Measurements from ENCODE around the gene ZSWIM8. TPM values are rescaled to one million over a fixed set of nuclear protein-coding genes. Genes with fewer than 3 reads are reported as not detected.
A peak's percentile ranks its signal among the peaks of the same experiment; 100 is the strongest.

The ZSWIM8 gene
- total RNA-seq, 1 donor from 2014 or later, result 165 TPM

DNA sequence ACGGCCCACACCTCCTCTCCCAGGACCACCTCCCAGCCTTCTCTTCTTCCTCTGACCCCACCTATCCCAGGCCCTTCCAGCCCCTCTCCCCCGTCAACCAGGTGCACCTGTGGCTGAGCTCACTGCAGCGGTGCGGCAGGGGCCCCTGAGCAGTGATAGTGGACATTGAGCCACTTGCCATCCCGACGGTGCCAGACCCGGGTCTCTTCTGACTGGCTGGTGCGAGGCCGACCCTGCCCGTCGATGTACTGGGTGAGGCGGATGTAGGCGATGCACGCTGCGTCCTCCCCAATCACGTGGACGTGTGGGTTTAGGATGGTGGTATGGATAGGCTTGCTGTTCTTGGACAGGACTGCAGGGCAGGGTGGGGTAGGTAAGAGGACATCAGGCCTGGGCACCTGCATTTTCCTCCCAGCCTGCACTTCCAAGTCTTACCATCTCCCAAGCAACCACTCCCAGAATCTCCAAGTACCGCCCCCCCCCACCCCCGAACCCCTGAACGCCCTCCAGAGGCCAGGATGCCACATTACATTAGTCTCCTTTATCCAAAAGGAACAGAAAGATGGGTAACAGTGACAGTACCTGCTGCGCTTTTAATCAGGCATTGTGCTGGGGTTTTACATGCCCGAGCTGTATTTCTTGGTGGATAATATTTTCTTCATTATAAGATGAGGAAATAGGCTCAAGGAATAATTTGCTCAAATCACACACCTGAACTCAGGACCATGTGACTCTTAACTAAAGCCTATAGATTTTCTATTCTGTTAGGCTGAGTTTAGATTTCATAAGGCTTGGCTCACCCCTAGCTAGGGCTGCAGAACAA lies 29.7 kb downstream of the ZSWIM8 start:
- Mint-ChIP-seq H3K9me3 (ENCODE audit: unreplicated experiment) (peaks cover 10% of the 10 kb centered on the region), H3K36me3 (ENCODE audit: unreplicated experiment) (no peaks in the 10 kb centered on the region), H3K27me3 (ENCODE audit: unreplicated experiment) (peaks cover 6% of the 10 kb centered on the region), H3K27ac (ENCODE audit: unreplicated experiment) (no peak overlapping the region), H3K4me3 (ENCODE audit: unreplicated experiment) (peak overlapping the region; percentile 30), H3K4me1 (ENCODE audit: low read depth, unreplicated experiment) (peaks cover 9% of the 10 kb centered on the region)
- TF ChIP-seq CTCF (IDR thresholded peaks at IDR 0.05; ENCODE audit: partially characterized antibody, unreplicated experiment), result peak; percentile 49
- no peak for DNase-seq

- peaks cover 10% of the 10 kb centered on the region for H3K4me1 Mint-ChIP-seq (ENCODE audit: low read depth, unreplicated experiment)
- no peak overlapping the region for H3K27ac Mint-ChIP-seq (ENCODE audit: unreplicated experiment)
- H3K36me3 Mint-ChIP-seq (ENCODE audit: unreplicated experiment), result no peaks in the 10 kb centered on the region
- H3K9me3 Mint-ChIP-seq (ENCODE audit: unreplicated experiment), result peaks cover 6% of the 10 kb centered on the region
- no peak for TF ChIP-seq CTCF (IDR thresholded peaks at IDR 0.05; ENCODE audit: partially characterized antibody, unreplicated experiment)
- no peak for DNase-seq
- H3K27me3 Mint-ChIP-seq (ENCODE audit: unreplicated experiment), result peaks cover 2% of the 10 kb centered on the region
- H3K4me3 Mint-ChIP-seq (ENCODE audit: unreplicated experiment), result no peak overlapping the region
Measured at GRCh38 chr10:73815719-73816030, 30.3 kb downstream of the ZSWIM8 start.

- H3K4me1 Mint-ChIP-seq (ENCODE audit: low read depth, unreplicated experiment), result peaks cover 10% of the 10 kb centered on the region
- peaks cover 5% of the 10 kb centered on the region for H3K9me3 Mint-ChIP-seq (ENCODE audit: unreplicated experiment)
- peaks cover 2% of the 10 kb centered on the region for H3K27me3 Mint-ChIP-seq (ENCODE audit: unreplicated experiment)
- H3K36me3 Mint-ChIP-seq (ENCODE audit: unreplicated experiment), result no peaks in the 10 kb centered on the region
- H3K27ac Mint-ChIP-seq (ENCODE audit: unreplicated experiment), result no peak overlapping the region
- TF ChIP-seq CTCF (IDR thresholded peaks at IDR 0.05; ENCODE audit: partially characterized antibody, unreplicated experiment), result no peak
- H3K4me3 Mint-ChIP-seq (ENCODE audit: unreplicated experiment), result no peak overlapping the region
- DNase-seq, result no peak
Measured at GRCh38 chr10:73816917-73817729, 31.7 kb downstream of the ZSWIM8 start.

DNA sequence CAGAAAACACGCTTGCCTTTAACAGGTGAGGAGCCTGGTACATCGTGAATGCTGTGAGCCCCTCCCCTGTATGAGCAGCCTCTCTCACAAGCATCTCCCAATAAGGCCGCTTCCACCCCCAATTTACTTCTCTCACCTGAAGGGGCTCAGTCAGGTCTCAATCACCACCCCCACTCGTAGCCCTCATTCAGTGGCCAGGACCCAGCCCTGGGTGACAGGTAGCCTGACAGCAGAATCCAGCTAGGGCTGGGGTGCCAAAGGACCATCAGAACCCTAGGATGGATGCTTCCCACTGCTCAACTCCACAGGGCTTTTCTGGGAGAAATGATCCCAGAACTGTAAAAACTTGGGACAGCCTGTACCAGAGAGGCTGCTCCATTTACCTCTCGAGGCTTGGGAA lies 32.4 kb downstream of the ZSWIM8 start:
- no peak for DNase-seq
- H3K4me1 Mint-ChIP-seq (ENCODE audit: low read depth, unreplicated experiment), result peaks cover 9% of the 10 kb centered on the region
- H3K4me3 Mint-ChIP-seq (ENCODE audit: unreplicated experiment), result no peak overlapping the region
- H3K9me3 Mint-ChIP-seq (ENCODE audit: unreplicated experiment), result no peaks in the 10 kb centered on the region
- no peaks in the 10 kb centered on the region for H3K36me3 Mint-ChIP-seq (ENCODE audit: unreplicated experiment)
- H3K27ac Mint-ChIP-seq (ENCODE audit: unreplicated experiment), result no peak overlapping the region
- peaks cover 3% of the 10 kb centered on the region for H3K27me3 Mint-ChIP-seq (ENCODE audit: unreplicated experiment)
- TF ChIP-seq CTCF (IDR thresholded peaks at IDR 0.05; ENCODE audit: partially characterized antibody, unreplicated experiment), result no peak

DNA sequence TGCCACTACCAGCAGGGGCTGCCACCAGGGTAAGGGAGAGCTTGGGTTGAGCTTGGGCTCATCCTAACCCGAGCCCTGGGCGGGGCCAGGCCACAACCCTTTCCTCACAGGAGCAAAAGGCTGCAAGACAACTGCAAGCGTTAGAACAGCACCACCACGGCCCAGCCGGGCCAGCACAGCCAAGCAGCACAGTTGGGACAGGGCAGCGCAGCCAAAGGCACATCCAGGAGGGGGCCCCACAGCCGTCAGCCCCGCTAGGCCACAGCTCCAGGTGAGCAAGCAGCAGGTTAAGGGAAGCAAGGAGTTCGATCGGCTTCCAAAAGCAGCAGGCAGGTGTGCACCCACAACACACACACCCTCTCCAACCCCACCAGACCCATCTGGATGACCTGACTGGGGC lies 33.0 kb downstream of the ZSWIM8 start:
- Mint-ChIP-seq H3K4me1 (ENCODE audit: low read depth, unreplicated experiment) (peaks cover 9% of the 10 kb centered on the region), H3K4me3 (ENCODE audit: unreplicated experiment) (no peak overlapping the region), H3K27ac (ENCODE audit: unreplicated experiment) (no peak overlapping the region), H3K36me3 (ENCODE audit: unreplicated experiment) (no peaks in the 10 kb centered on the region), H3K9me3 (ENCODE audit: unreplicated experiment) (no peaks in the 10 kb centered on the region), H3K27me3 (ENCODE audit: unreplicated experiment) (peaks cover 3% of the 10 kb centered on the region)
- no peak for DNase-seq
- TF ChIP-seq CTCF (IDR thresholded peaks at IDR 0.05; ENCODE audit: partially characterized antibody, unreplicated experiment), result no peak
